ENCODE data around the gene CFAP299. TPM values are rescaled to one million over a fixed set of nuclear protein-coding genes. Genes with fewer than 3 reads are reported as not detected.
A peak's percentile ranks its signal among the peaks of the same experiment; 100 is the strongest.

Gene CFAP299
- total RNA-seq, 6 experiments from 2014 or later = not detected

- no peaks in the 10 kb centered on the region for H3K4me1 ChIP-seq
- TF ChIP-seq CTCF (IDR thresholded peaks at IDR 0.05) (no peak), POLR2A (IDR thresholded peaks at IDR 0.05) (no peak)
- H3K9me3 ChIP-seq = no peaks in the 10 kb centered on the region
- H3K4me3 ChIP-seq = no peak overlapping the region
- no peak for ATAC-seq
- no peak overlapping the region for H3K27ac ChIP-seq
- no peak for DNase-seq
- WGBS (ENCODE audit: insufficient coverage, low coverage, low lambda C conversion rate, missing lambda C conversion rate) = 76% methylated on average over 2 of the region's 2 CpGs
- H3K36me3 ChIP-seq = no peaks in the 10 kb centered on the region
- H3K27me3 ChIP-seq = no peaks in the 10 kb centered on the region
- intact Hi-C loops (cut with DNase I) = no loop called here
Observed at GRCh38 chr4:80454040-80454439, 118.5 kb downstream of the CFAP299 start.

GRCh38 chr4:80454556-80454955, 119.0 kb downstream of the CFAP299 start:
- Histone ChIP-seq H3K9me3 (no peaks in the 10 kb centered on the region), H3K27ac (no peak overlapping the region), H3K4me3 (no peak overlapping the region), H3K27me3 (no peaks in the 10 kb centered on the region), H3K4me1 (no peaks in the 10 kb centered on the region), H3K36me3 (no peaks in the 10 kb centered on the region)
- ATAC-seq (no peak), DNase-seq (no peak)
- TF ChIP-seq POLR2A (IDR thresholded peaks at IDR 0.05) (no peak), CTCF (IDR thresholded peaks at IDR 0.05) (no peak)
- WGBS (ENCODE audit: insufficient coverage, low coverage, low lambda C conversion rate, missing lambda C conversion rate) = 33% methylated on average over 1 of the region's 1 CpG
- intact Hi-C loops (cut with DNase I) = no loop called here

GRCh38 chr4:80459918-80460473, 124.5 kb downstream of the CFAP299 start:
- H3K27ac ChIP-seq = no peak overlapping the region
- no peak overlapping the region for H3K4me3 ChIP-seq
- DNase-seq (no peak), ATAC-seq (no peak)
- TF ChIP-seq POLR2A (IDR thresholded peaks at IDR 0.05) = no peak
- TF ChIP-seq CTCF (IDR thresholded peaks at IDR 0.05) = no peak
- H3K4me1 ChIP-seq = no peaks in the 10 kb centered on the region
- intact Hi-C loops (cut with DNase I) = no loop called here
- H3K27me3 ChIP-seq = no peaks in the 10 kb centered on the region
- H3K36me3 ChIP-seq = no peaks in the 10 kb centered on the region
- no peaks in the 10 kb centered on the region for H3K9me3 ChIP-seq
- 50% methylated on average over 1 of the region's 1 CpG for WGBS (ENCODE audit: insufficient coverage, low coverage, low lambda C conversion rate, missing lambda C conversion rate)

GRCh38 chr4:80461412-80461811, 125.9 kb downstream of the CFAP299 start:
- TF ChIP-seq POLR2A (IDR thresholded peaks at IDR 0.05) (no peak), CTCF (IDR thresholded peaks at IDR 0.05) (no peak)
- Histone ChIP-seq H3K27me3 (no peaks in the 10 kb centered on the region), H3K4me1 (no peaks in the 10 kb centered on the region), H3K9me3 (no peaks in the 10 kb centered on the region), H3K27ac (no peak overlapping the region), H3K4me3 (no peak overlapping the region), H3K36me3 (no peaks in the 10 kb centered on the region)
- intact Hi-C loops (cut with DNase I) = no loop called here
- DNase-seq (no peak), ATAC-seq (no peak)
- 43% methylated on average over 1 of the region's 1 CpG for WGBS (ENCODE audit: insufficient coverage, low coverage, low lambda C conversion rate, missing lambda C conversion rate)

- Histone ChIP-seq H3K27ac (no peak overlapping the region), H3K4me1 (no peaks in the 10 kb centered on the region), H3K9me3 (no peaks in the 10 kb centered on the region), H3K27me3 (no peaks in the 10 kb centered on the region), H3K36me3 (no peaks in the 10 kb centered on the region), H3K4me3 (no peak overlapping the region)
- DNase-seq (no peak), ATAC-seq (peak in 2 of 4 donors; percentile 29 to 33)
- intact Hi-C loops (cut with DNase I) = no loop called here
- WGBS (ENCODE audit: insufficient coverage, low coverage, low lambda C conversion rate, missing lambda C conversion rate) = 24% methylated on average over 2 of the region's 2 CpGs
- no peak for TF ChIP-seq POLR2A (IDR thresholded peaks at IDR 0.05)
- no peak for TF ChIP-seq CTCF (IDR thresholded peaks at IDR 0.05)
Observed at GRCh38 chr4:80462621-80463091, 127.1 kb downstream of the CFAP299 start.

All from right lobe of liver (tissue), 6 donors.